DND-41 (cell line): ENCODE data around the gene CPED1.
"Not testable (repeated sequence)": the region's sequence is repeated elsewhere in the genome, so short reads cannot be mapped to it uniquely, and the experiment has no call there.

ENCODE experiments used
- ATAC-seq: fragments of 200-7000 bp; cut with Tn5 transposase; 3 replicates; pipeline ENCODE4 v1.9.1; 2021; ENCODE audit warnings: low read depth; ENCODE audit not compliant: insufficient read depth
- DNase-seq: peaks from one replicate; pipeline ENCODE4 v3.0.0-alpha.2; 2020
- H2AFZ ChIP-seq: 2 replicates; pipeline ENCODE4 v1.6.0; 2012; ENCODE audit warnings: low read depth, low read length
- H3K27ac ChIP-seq: 2 replicates; pipeline ENCODE4 v1.5.1; 2012; ENCODE audit warnings: low read length, inconsistent platforms
- H3K27me3 ChIP-seq: fragments of 200-600 bp; sonication (generic); 2 replicates; pipeline ENCODE4 v1.6.0; 2012; ENCODE audit warnings: low read length, mild to moderate bottlenecking, inconsistent platforms; ENCODE audit not compliant: insufficient read depth, poor library complexity
- H3K36me3 ChIP-seq: 2 replicates; pipeline ENCODE4 v1.5.1; 2012; ENCODE audit warnings: low read length, inconsistent platforms; ENCODE audit not compliant: insufficient read depth
- H3K4me1 ChIP-seq: 2 replicates; pipeline ENCODE4 v1.5.1; 2012; ENCODE audit warnings: mild to moderate bottlenecking, low read length; ENCODE audit not compliant: insufficient read depth
- H3K4me2 ChIP-seq: 2 replicates; pipeline ENCODE4 v1.6.0; 2012; ENCODE audit warnings: mild to moderate bottlenecking, moderate library complexity, low read length, inconsistent platforms; ENCODE audit not compliant: insufficient read depth
- H3K4me3 ChIP-seq, 2 experiments: fragments of 200-600 bp in 1 of 2; shearing (Covaris generic) in 1 of 2; 2 replicates each; pipeline ENCODE4 v1.5.1; 2012 to 2016; ENCODE audit warnings: inconsistent platforms in 2 of 2, low read length in 2 of 2, mild to moderate bottlenecking in 2 of 2, low read depth in 1 of 2, moderate library complexity in 1 of 2
- H3K79me2 ChIP-seq: 2 replicates; pipeline ENCODE4 v1.6.0; 2012; ENCODE audit warnings: low read length, inconsistent platforms; ENCODE audit not compliant: insufficient read depth
- H3K9ac ChIP-seq: 2 replicates; pipeline ENCODE4 v1.6.0; 2012; ENCODE audit warnings: low read depth, mild to moderate bottlenecking, inconsistent platforms, low read length, moderate library complexity
- H3K9me3 ChIP-seq: 2 replicates; pipeline ENCODE4 v1.5.1; 2012; ENCODE audit warnings: low read length, moderate library complexity, mild to moderate bottlenecking, inconsistent platforms; ENCODE audit not compliant: insufficient read depth, severe bottlenecking
- H4K20me1 ChIP-seq: 2 replicates; pipeline ENCODE4 v1.6.0; 2012; ENCODE audit warnings: low read length; ENCODE audit not compliant: insufficient read depth
- EZH2 ChIP-seq: IDR thresholded peaks from 3 replicates; pipeline ENCODE4 v1.6.1; 2012; ENCODE audit warnings: borderline replicate concordance, low read depth, mild to moderate bottlenecking, moderate library complexity, low read length, inconsistent platforms; ENCODE audit not compliant: severe bottlenecking
- TF ChIP-seq, protein P1 (sequence below): IDR thresholded peaks from 2 replicates; pipeline ENCODE4 v1.5.1; 2012; ENCODE audit warnings: borderline replicate concordance, low read length, moderate library complexity, mild to moderate bottlenecking; ENCODE audit not compliant: poor library complexity, severe bottlenecking; ENCODE audit errors: extremely low read depth

The CPED1 gene

DNA sequence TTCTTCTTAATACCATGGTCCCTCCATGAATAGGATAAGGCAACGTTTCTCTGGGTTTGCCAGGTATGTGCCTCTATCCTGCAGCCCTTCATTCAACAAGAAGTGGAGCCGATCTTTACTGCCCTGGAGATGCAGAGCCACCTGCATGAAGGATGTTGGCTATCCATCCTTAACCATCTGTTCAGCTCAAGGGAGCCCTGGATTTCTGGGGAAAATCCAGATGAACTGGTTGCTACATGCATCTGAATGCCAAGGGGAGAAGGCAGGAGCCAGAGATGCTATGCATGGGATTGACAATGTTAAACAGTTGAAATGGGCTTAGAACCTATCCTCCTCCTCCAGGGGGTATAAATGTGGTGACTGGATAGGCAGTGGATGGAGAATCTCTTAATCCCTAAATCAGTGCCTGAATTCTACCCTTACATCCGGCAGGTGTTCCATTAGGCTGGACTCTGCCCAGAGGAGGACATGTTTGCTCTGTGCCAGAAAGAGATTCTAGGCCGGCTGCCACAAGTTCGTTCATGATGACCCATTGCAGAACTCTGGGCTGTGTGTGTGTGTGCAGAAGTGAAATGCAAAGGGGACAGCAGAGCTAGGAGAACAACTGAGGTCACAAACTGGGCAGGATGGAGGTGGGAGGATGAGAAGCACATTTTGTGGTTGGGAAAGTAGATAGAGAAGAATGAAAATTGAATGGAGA lies 15.6 kb downstream of the CPED1 start:
- no peak for DNase-seq

DNA sequence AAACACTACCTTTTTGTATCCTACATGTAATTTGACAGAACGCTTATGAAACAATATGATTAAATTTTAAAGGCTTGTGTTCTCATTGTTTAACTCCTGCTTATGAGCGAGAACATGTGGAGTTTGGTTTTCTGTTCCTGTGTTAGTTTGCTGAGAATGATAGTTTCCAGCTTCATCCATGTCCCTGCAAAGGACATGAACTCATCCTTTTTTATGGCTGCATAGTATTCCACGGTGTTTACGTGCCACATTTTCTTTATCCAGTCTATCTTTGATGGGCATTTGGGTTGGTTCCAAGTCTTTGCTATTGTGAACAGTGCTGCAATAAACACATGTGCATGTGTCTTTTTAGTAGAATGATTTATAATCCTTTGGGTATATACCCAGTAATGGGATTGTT lies 16.5 kb downstream of the CPED1 start:
- DNase-seq, H3K4me3 ChIP-seq, H3K79me2 ChIP-seq: not testable (repeated sequence)

More for the DNA sequence above, 15.6 kb downstream of the CPED1 start:
- Histone ChIP-seq H2AFZ (no peak overlapping the region), H3K4me2 (no peak overlapping the region), H3K9me3 (no peaks in the 10 kb centered on the region), H3K4me3 (no peak overlapping the region), H3K36me3 (no peaks in the 10 kb centered on the region), H3K27me3 (peaks cover 5% of the 10 kb centered on the region), H3K27ac (no peak overlapping the region), H3K79me2 (no peaks in the 10 kb centered on the region), H3K9ac (no peak overlapping the region), H4K20me1 (no peaks in the 10 kb centered on the region), H3K4me1 (peaks cover 13% of the 10 kb centered on the region)
- no peak for TF ChIP-seq EZH2
- TF ChIP-seq, protein P1, sequence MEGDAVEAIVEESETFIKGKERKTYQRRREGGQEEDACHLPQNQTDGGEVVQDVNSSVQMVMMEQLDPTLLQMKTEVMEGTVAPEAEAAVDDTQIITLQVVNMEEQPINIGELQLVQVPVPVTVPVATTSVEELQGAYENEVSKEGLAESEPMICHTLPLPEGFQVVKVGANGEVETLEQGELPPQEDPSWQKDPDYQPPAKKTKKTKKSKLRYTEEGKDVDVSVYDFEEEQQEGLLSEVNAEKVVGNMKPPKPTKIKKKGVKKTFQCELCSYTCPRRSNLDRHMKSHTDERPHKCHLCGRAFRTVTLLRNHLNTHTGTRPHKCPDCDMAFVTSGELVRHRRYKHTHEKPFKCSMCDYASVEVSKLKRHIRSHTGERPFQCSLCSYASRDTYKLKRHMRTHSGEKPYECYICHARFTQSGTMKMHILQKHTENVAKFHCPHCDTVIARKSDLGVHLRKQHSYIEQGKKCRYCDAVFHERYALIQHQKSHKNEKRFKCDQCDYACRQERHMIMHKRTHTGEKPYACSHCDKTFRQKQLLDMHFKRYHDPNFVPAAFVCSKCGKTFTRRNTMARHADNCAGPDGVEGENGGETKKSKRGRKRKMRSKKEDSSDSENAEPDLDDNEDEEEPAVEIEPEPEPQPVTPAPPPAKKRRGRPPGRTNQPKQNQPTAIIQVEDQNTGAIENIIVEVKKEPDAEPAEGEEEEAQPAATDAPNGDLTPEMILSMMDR: no peak
- ATAC-seq: no peak

DNA sequence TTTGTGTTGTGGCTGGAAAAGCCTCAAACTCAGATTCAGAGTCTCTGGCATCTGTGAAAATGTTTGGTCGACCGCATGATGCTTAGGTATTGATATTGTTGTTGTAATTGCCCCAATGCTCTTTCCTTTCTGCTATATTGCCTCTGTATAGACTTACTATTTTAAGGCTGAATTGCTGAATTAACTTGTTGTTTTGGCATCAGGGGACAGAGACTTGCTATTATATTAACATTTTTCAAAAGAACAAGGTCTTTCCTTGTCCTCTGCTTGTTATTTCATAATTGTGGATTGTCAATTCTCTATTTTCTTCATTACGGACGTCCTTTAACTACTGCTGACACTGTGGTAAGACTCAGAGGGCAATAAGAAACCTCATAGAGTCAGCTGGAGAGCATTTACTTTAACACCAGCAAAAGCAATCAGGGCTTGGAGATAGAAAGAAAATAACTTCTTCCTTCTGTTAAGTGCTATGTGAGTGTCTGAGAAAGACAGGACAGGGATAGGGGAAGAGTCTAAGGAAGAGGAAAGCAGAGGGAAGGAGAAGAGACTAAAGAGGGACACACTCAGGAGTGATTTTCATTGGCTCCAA lies 17.6 kb downstream of the CPED1 start:
- peaks cover 5% of the 10 kb centered on the region for H3K27me3 ChIP-seq
- DNase-seq: no peak
- no peaks in the 10 kb centered on the region for H3K4me1 ChIP-seq
- no peak overlapping the region for H2AFZ ChIP-seq
- no peaks in the 10 kb centered on the region for H3K9me3 ChIP-seq
- H3K4me3 ChIP-seq: no peak overlapping the region
- no peak overlapping the region for H3K9ac ChIP-seq
- no peak overlapping the region for H3K27ac ChIP-seq
- TF ChIP-seq, protein P1: no peak
- no peak for TF ChIP-seq EZH2
- no peak overlapping the region for H3K4me2 ChIP-seq
- H3K79me2 ChIP-seq: no peaks in the 10 kb centered on the region
- H3K36me3 ChIP-seq: no peaks in the 10 kb centered on the region
- H4K20me1 ChIP-seq: no peaks in the 10 kb centered on the region
- no peak for ATAC-seq

More for the DNA sequence above, 16.5 kb downstream of the CPED1 start:
- not testable (repeated sequence) for H3K9ac ChIP-seq, H3K4me1 ChIP-seq, H3K4me2 ChIP-seq, H3K36me3 ChIP-seq, H2AFZ ChIP-seq, H4K20me1 ChIP-seq, ATAC-seq, H3K27ac ChIP-seq, H3K9me3 ChIP-seq, H3K27me3 ChIP-seq

DNA sequence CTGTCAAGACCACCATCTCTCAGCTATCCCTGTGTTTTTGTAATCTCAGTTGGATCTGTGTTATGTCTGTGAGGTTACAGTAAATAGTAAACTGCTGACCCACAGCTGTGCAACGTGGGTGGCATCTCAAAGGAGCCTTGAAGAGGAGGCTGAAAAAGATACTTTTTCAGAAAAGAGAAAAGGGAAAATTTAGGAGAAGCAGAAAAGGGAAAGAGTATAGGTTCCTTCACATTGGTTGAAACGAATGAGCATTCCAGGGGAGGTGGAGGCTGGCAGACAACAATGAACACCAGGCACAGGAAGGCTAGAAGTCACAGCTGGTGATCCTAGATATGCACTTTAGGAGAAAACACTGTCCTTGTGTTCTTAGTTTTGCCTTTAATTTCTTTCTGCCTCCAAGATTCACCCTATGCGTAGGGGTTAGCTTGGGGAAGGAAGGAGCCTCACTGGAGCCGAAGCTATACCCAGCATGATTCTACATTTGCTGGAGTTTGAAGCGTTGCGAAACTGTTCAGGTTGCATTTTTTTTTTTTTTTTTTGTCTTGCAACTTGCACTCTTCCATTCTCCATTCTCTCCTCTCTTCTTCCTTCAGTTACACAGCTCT lies 18.3 kb downstream of the CPED1 start:
- Histone ChIP-seq H3K9ac (no peak overlapping the region), H3K4me3 (no peak overlapping the region), H3K27me3 (peaks cover 5% of the 10 kb centered on the region), H4K20me1 (no peaks in the 10 kb centered on the region), H3K36me3 (no peaks in the 10 kb centered on the region), H3K4me1 (no peaks in the 10 kb centered on the region), H3K9me3 (no peaks in the 10 kb centered on the region), H2AFZ (no peak overlapping the region), H3K27ac (no peak overlapping the region), H3K4me2 (no peak overlapping the region), H3K79me2 (no peaks in the 10 kb centered on the region)
- ATAC-seq (no peak), DNase-seq (no peak)
- TF ChIP-seq, protein P1: no peak
- no peak for TF ChIP-seq EZH2
